ENCODE data around the gene TAF1A.

TAF1A gene

GRCh38 chr1:222547944-222548671 lies 41.6 kb downstream of the TAF1A start, which contains the start of gene HHIPL2:
Gene HHIPL2, minus strand, starts transcription at chr1:222548104. Its CDS starts 60 bp downstream, at chr1:222548044.
- no peaks in the 10 kb centered on the region for H3K9me3 ChIP-seq (ENCODE audit: control insufficient read depth, low read length)
- no peaks in the 10 kb centered on the region for H3K4me1 ChIP-seq (ENCODE audit: control insufficient read depth, insufficient read depth, low read length)
- H3K4me3 ChIP-seq (ENCODE audit: low read length): no peak within 1 kb of the TSS
- no peaks in the 10 kb centered on the region for H3K36me3 ChIP-seq (ENCODE audit: control insufficient read depth, insufficient read depth, low read length)
- H3K27me3 ChIP-seq (ENCODE audit: control insufficient read depth, insufficient read depth, low read length): peaks cover 8% of the 10 kb centered on the region
- no peak within 1 kb of the TSS for H3K9ac ChIP-seq (ENCODE audit: low read length)

DNA sequence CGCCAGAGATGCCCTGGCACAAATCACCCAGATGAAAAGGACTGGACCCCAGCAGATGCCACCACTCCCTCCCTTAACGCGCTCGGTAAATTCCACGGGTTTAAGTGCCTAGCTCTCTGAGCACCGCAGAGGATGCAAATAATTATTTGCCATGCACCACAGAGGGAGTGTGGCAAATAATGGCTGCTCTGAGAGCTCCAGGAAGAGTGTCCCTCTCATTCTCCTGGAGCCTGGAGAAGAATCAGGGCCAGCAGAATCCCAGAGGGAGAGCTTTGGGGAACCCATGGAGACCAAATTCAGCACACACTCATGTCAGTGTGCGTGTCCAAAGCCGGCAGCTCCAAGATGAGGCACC lies 42.5 kb downstream of the TAF1A start:
- H3K9ac ChIP-seq (ENCODE audit: low read length): no peak overlapping the region
- peaks cover 8% of the 10 kb centered on the region for H3K27me3 ChIP-seq (ENCODE audit: control insufficient read depth, insufficient read depth, low read length)
- no peak overlapping the region for H3K4me3 ChIP-seq (ENCODE audit: low read length)
- no peaks in the 10 kb centered on the region for H3K36me3 ChIP-seq (ENCODE audit: control insufficient read depth, insufficient read depth, low read length)
- H3K4me1 ChIP-seq (ENCODE audit: control insufficient read depth, insufficient read depth, low read length): no peaks in the 10 kb centered on the region
- no peaks in the 10 kb centered on the region for H3K9me3 ChIP-seq (ENCODE audit: control insufficient read depth, low read length)

DNA sequence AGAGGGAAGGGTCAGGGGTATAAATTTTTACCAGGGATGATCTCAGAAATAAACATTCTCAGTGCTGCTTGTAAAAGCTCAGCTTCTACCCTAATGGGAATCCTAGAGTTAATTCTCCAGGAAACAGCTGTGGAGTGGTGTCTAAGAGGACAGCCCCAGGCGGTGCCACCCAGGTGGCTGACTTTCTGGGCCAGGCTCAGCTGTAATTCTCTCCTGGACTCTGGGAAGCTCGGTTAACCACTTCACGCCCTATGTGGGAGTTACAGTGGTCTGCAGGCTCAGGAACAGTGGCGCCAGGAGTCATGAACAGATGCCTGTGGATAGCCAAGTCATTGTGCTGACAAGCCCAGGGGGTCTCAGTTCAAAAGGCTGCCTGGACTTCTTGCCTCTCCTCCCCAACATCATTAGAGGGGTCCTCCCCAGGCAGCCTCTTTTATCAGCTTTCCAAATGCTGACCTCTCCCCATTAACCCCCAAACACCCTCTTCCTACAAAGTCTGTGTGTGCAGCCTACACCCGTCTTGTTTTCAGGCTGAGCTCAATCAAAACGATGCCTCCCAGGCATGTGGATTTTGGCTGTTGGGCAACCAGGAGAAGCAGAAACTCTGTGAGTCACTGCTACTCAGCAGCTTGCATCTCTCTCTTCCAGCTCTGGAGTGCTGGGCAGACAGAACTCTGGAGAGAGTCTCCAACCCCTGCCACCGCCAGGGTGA lies 43.0 kb downstream of the TAF1A start:
- H3K36me3 ChIP-seq (ENCODE audit: control insufficient read depth, insufficient read depth, low read length): no peaks in the 10 kb centered on the region
- no peak overlapping the region for H3K9ac ChIP-seq (ENCODE audit: low read length)
- H3K27me3 ChIP-seq (ENCODE audit: control insufficient read depth, insufficient read depth, low read length): peaks cover 8% of the 10 kb centered on the region
- no peaks in the 10 kb centered on the region for H3K4me1 ChIP-seq (ENCODE audit: control insufficient read depth, insufficient read depth, low read length)
- H3K4me3 ChIP-seq (ENCODE audit: low read length): no peak overlapping the region
- no peaks in the 10 kb centered on the region for H3K9me3 ChIP-seq (ENCODE audit: control insufficient read depth, low read length)

GRCh38 chr1:222546091-222546490 lies 43.6 kb downstream of the TAF1A start:
- Histone ChIP-seq H3K9me3 (ENCODE audit: control insufficient read depth, low read length) (no peaks in the 10 kb centered on the region), H3K36me3 (ENCODE audit: control insufficient read depth, insufficient read depth, low read length) (no peaks in the 10 kb centered on the region), H3K4me1 (ENCODE audit: control insufficient read depth, insufficient read depth, low read length) (no peaks in the 10 kb centered on the region), H3K9ac (ENCODE audit: low read length) (no peak overlapping the region), H3K27me3 (ENCODE audit: control insufficient read depth, insufficient read depth, low read length) (peaks cover 8% of the 10 kb centered on the region), H3K4me3 (ENCODE audit: low read length) (no peak overlapping the region)

- H3K9me3 ChIP-seq (ENCODE audit: control insufficient read depth, low read length): no peaks in the 10 kb centered on the region
- H3K4me1 ChIP-seq (ENCODE audit: control insufficient read depth, insufficient read depth, low read length): no peaks in the 10 kb centered on the region
- H3K36me3 ChIP-seq (ENCODE audit: control insufficient read depth, insufficient read depth, low read length): no peaks in the 10 kb centered on the region
- no peak overlapping the region for H3K9ac ChIP-seq (ENCODE audit: low read length)
- no peak overlapping the region for H3K4me3 ChIP-seq (ENCODE audit: low read length)
- H3K27me3 ChIP-seq (ENCODE audit: control insufficient read depth, insufficient read depth, low read length): peaks cover 8% of the 10 kb centered on the region
These were observed 45.9 kb downstream of the TAF1A start for GRCh38 chr1:222543817-222544216.

DNA sequence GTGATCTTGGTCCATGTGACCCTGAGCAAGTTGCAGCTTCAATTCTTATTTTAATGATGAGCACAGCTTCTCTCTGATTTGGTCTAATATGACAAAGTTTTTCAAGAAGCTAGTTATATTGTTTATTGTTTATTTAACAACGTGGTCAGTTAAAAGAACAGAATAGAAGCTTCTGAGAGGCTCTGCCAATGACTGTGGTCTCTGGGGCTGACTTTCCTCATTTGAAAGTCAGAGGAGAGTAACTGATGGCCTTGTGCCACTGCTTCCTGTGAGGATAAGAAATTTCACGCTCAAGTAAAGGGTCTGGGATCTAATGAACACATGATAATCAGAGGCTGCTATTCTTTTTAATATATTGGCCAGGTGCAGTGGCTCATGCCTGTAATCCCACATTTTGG lies 49.1 kb downstream of the TAF1A start:
- Histone ChIP-seq H3K4me1 (ENCODE audit: control insufficient read depth, insufficient read depth, low read length) (no peaks in the 10 kb centered on the region), H3K36me3 (ENCODE audit: control insufficient read depth, insufficient read depth, low read length) (no peaks in the 10 kb centered on the region), H3K9ac (ENCODE audit: low read length) (no peak overlapping the region), H3K4me3 (ENCODE audit: low read length) (no peak overlapping the region), H3K9me3 (ENCODE audit: control insufficient read depth, low read length) (no peaks in the 10 kb centered on the region), H3K27me3 (ENCODE audit: control insufficient read depth, insufficient read depth, low read length) (peaks cover 2% of the 10 kb centered on the region)

GRCh38 chr1:222539951-222540597 lies 49.7 kb downstream of the TAF1A start:
- Histone ChIP-seq H3K4me1 (ENCODE audit: control insufficient read depth, insufficient read depth, low read length) (no peaks in the 10 kb centered on the region), H3K4me3 (ENCODE audit: low read length) (no peak overlapping the region), H3K9ac (ENCODE audit: low read length) (no peak overlapping the region), H3K9me3 (ENCODE audit: control insufficient read depth, low read length) (no peaks in the 10 kb centered on the region), H3K36me3 (ENCODE audit: control insufficient read depth, insufficient read depth, low read length) (no peaks in the 10 kb centered on the region), H3K27me3 (ENCODE audit: control insufficient read depth, insufficient read depth, low read length) (peaks cover under 1% of the 10 kb centered on the region)

DNA sequence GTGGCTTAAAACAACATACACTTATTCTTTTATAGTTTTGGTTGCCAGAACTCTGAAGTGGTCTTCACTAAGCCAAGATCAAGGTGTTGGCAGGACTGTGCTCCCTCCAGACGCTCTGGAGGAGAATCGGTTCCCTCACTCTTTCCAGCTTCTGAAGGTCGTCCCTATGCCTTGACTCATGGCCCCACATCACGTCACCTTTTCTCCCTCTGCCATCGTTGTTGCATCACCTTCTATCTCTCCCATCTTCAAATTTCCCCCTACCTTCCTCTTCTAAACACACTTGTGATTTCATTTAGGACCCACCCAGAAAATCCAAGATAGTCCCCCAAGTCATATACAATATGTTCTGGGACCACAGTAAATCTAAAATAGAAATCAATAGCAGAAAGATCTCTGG lies 54.3 kb downstream of the TAF1A start:
- Histone ChIP-seq H3K9ac (ENCODE audit: low read length) (no peak overlapping the region), H3K4me1 (ENCODE audit: control insufficient read depth, insufficient read depth, low read length) (no peaks in the 10 kb centered on the region), H3K9me3 (ENCODE audit: control insufficient read depth, low read length) (no peaks in the 10 kb centered on the region), H3K4me3 (ENCODE audit: low read length) (no peak overlapping the region), H3K36me3 (ENCODE audit: control insufficient read depth, insufficient read depth, low read length) (no peaks in the 10 kb centered on the region), H3K27me3 (ENCODE audit: control insufficient read depth, insufficient read depth, low read length) (no peaks in the 10 kb centered on the region)

GRCh38 chr1:222530852-222531251 lies 58.9 kb downstream of the TAF1A start:
- H3K4me1 ChIP-seq (ENCODE audit: control insufficient read depth, insufficient read depth, low read length): no peaks in the 10 kb centered on the region
- H3K27me3 ChIP-seq (ENCODE audit: control insufficient read depth, insufficient read depth, low read length): no peaks in the 10 kb centered on the region
- no peaks in the 10 kb centered on the region for H3K9me3 ChIP-seq (ENCODE audit: control insufficient read depth, low read length)
- H3K36me3 ChIP-seq (ENCODE audit: control insufficient read depth, insufficient read depth, low read length): no peaks in the 10 kb centered on the region
- no peak overlapping the region for H3K9ac ChIP-seq (ENCODE audit: low read length)
- no peak overlapping the region for H3K4me3 ChIP-seq (ENCODE audit: low read length)

DNA sequence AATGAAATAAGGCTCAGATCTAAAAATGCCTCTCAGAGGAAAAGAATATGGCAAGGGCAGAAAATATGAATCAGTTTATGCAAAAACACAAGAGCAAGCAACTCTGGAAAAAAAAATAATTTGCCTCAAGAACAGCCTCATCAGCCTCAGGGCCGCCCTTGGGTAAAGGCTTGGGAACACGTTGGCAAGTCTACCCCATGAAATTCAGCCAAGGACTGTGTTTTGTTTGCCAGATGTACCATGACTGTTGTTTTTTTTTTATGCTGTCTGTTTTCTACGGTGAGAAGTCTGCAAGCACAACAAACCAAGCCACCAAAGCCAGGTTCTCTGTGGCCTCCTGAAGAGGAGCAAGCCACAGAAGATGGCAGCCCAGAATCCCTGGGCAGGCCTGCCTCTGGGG lies 59.8 kb downstream of the TAF1A start:
- Histone ChIP-seq H3K36me3 (ENCODE audit: control insufficient read depth, insufficient read depth, low read length) (no peaks in the 10 kb centered on the region), H3K4me1 (ENCODE audit: control insufficient read depth, insufficient read depth, low read length) (no peaks in the 10 kb centered on the region), H3K27me3 (ENCODE audit: control insufficient read depth, insufficient read depth, low read length) (no peaks in the 10 kb centered on the region), H3K9ac (ENCODE audit: low read length) (no peak overlapping the region), H3K9me3 (ENCODE audit: control insufficient read depth, low read length) (no peaks in the 10 kb centered on the region), H3K4me3 (ENCODE audit: low read length) (no peak overlapping the region)

DNA sequence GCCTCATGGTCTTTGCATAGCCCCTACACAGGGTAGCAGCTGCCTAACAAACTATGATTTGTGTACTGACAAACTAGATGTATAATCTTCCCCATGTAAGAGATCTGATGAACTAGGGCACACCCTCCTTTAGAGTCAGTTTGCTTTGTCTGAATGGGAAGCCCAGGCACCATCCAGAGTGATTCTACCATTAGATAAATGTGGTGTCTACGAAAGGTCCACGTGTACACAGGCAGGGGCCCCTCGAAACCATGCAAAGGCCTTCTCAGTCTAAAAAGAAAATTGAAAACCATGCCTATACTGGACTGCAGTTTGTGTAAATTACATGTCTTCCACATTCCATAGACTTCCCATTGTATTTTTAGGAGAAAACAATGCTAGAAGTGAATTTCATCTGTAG lies 60.6 kb downstream of the TAF1A start:
- Histone ChIP-seq H3K4me1 (ENCODE audit: control insufficient read depth, insufficient read depth, low read length) (no peaks in the 10 kb centered on the region), H3K27me3 (ENCODE audit: control insufficient read depth, insufficient read depth, low read length) (no peaks in the 10 kb centered on the region), H3K4me3 (ENCODE audit: low read length) (no peak overlapping the region), H3K9me3 (ENCODE audit: control insufficient read depth, low read length) (no peaks in the 10 kb centered on the region), H3K36me3 (ENCODE audit: control insufficient read depth, insufficient read depth, low read length) (no peaks in the 10 kb centered on the region), H3K9ac (ENCODE audit: low read length) (no peak overlapping the region)

GRCh38 chr1:222525951-222526350 lies 63.8 kb downstream of the TAF1A start:
- Histone ChIP-seq H3K27me3 (ENCODE audit: control insufficient read depth, insufficient read depth, low read length) (no peaks in the 10 kb centered on the region), H3K4me3 (ENCODE audit: low read length) (no peak overlapping the region), H3K9me3 (ENCODE audit: control insufficient read depth, low read length) (no peaks in the 10 kb centered on the region), H3K4me1 (ENCODE audit: control insufficient read depth, insufficient read depth, low read length) (no peaks in the 10 kb centered on the region), H3K9ac (ENCODE audit: low read length) (no peak overlapping the region), H3K36me3 (ENCODE audit: control insufficient read depth, insufficient read depth, low read length) (no peaks in the 10 kb centered on the region)

All from mucosa of stomach (tissue), 1 donor.